Lung (tissue), 12 donors: ENCODE measurements around the gene CARMIL1. TPM values are rescaled to one million over a fixed set of nuclear protein-coding genes. Genes with fewer than 3 reads are reported as not detected.
A peak's percentile ranks its signal among the peaks of the same experiment; 100 is the strongest.

ENCODE experiments used
- ATAC-seq: fragments of 200-7000 bp; cut with Tn5 transposase; one replicate; pipeline ENCODE4 v1.9.1; 2020; ENCODE audit warnings: moderate number of reproducible peaks; ENCODE audit not compliant: insufficient read depth, low FRiP score
- DNase-seq, 3 donors: peaks; one replicate each; pipeline ENCODE4 v3.0.0-alpha.2; 2013 to 2017
- H3K27ac ChIP-seq, 2 donors: one replicate each; pipeline ENCODE4 v1.5.1; 2013; ENCODE audit warnings: mild to moderate bottlenecking in 2 of 2, moderate library complexity in 2 of 2, control low read depth in 1 of 2, inconsistent platforms in 1 of 2, low read depth in 1 of 2, low read length in 1 of 2
- H3K27me3 ChIP-seq, 3 donors: one replicate each; pipeline ENCODE4 v1.5.1; 2013; ENCODE audit warnings: low read length in 2 of 3; ENCODE audit not compliant: control insufficient read depth in 3 of 3, insufficient read depth in 3 of 3
- H3K36me3 ChIP-seq, 4 donors: one replicate each; pipeline ENCODE4 v1.5.1; 2013; ENCODE audit warnings: low read length in 4 of 4, mild to moderate bottlenecking in 1 of 4, moderate library complexity in 1 of 4; ENCODE audit not compliant: control insufficient read depth in 4 of 4, insufficient read depth in 4 of 4
- H3K4me1 ChIP-seq, 5 donors: one replicate each; pipeline ENCODE4 v1.5.1; 2013; ENCODE audit warnings: low read length in 5 of 5, mild to moderate bottlenecking in 2 of 5, moderate library complexity in 1 of 5; ENCODE audit not compliant: control insufficient read depth in 5 of 5, insufficient read depth in 5 of 5
- H3K4me3 ChIP-seq: one replicate; pipeline ENCODE4 v1.5.1; 2013; ENCODE audit warnings: mild to moderate bottlenecking, control low read depth, moderate library complexity
- H3K9ac ChIP-seq, 2 donors: one replicate each; pipeline ENCODE4 v1.5.1; 2013; ENCODE audit warnings: low read length in 2 of 2, control low read depth in 1 of 2; ENCODE audit not compliant: insufficient read depth in 1 of 2
- H3K9me3 ChIP-seq, 4 donors: one replicate each; pipeline ENCODE4 v1.5.1; 2013; ENCODE audit warnings: low read length in 3 of 4, mild to moderate bottlenecking in 1 of 4, moderate library complexity in 1 of 4; ENCODE audit not compliant: control insufficient read depth in 4 of 4, insufficient read depth in 3 of 4
- CTCF ChIP-seq: IDR thresholded peaks from 2 replicates; pipeline ENCODE4 v1.5.1; 2012; ENCODE audit warnings: mild to moderate bottlenecking; ENCODE audit errors: control extremely low read depth, extremely low read depth
- WGBS, 2 donors: extraction: QIAGEN DNeasy Blood & Tissue Kit; methylation state at CpG; one replicate each; pipeline ENCODE4 v1.1.7; 2013; 5-methylcytosine and 5-hydroxymethylcytosine counted together
- polyA plus RNA-seq, 2 donors: library from polyadenylated mRNA; stranded (reverse); fragments of 200-250 nt; gene quantifications; one replicate each; pipeline ENCODE4 v1.2.1, GENCODE V29; 2013
- total RNA-seq, 2 donors: library from RNA; depleted of rRNA in 1 of 2; stranded (reverse); fragments of >200 nt in 1 of 2; gene quantifications; one replicate each; pipeline ENCODE4 v1.2.1, GENCODE V29; 2014 to 2021
- donor health status: control.
- donor health status: control.
- donor health status: Bipolar disorder and iron deficiency.
- donor health status: healthy.
- donor health status: DM: yes; HTN: yes; CAD: no.

The CARMIL1 gene
- total and polyA plus RNA-seq, 4 donors = 8.0 to 38.3 (median 34.9) TPM

- TF ChIP-seq CTCF = no peak
- DNase-seq (peak; percentile 31 to 51 (median 40)), ATAC-seq (no peak)
- WGBS, 2 donors = 59 to 60% methylated on average over 8 of the region's 8 CpGs
- Histone ChIP-seq H3K27me3 (no peaks in the 10 kb centered on the region), H3K27ac (no peak overlapping the region), H3K4me3 (no peak overlapping the region), H3K36me3 (peaks cover 0 to 3% (median 2%) of the 10 kb centered on the region in 4 donors), H3K9ac (no peak overlapping the region), H3K4me1 (peaks cover 0 to 9% (median 5%) of the 10 kb centered on the region in 5 donors), H3K9me3 (no peaks in the 10 kb centered on the region)
These were observed 206.8 kb downstream of the CARMIL1 start for GRCh38 chr6:25485821-25486534.

- Histone ChIP-seq H3K36me3 (peaks cover 0 to 3% (median 2%) of the 10 kb centered on the region in 4 donors), H3K9ac (no peak overlapping the region), H3K4me1 (peaks cover 0 to 9% (median 5%) of the 10 kb centered on the region in 5 donors), H3K27me3 (no peaks in the 10 kb centered on the region), H3K27ac (no peak overlapping the region), H3K9me3 (no peaks in the 10 kb centered on the region), H3K4me3 (no peak overlapping the region)
- no peak for DNase-seq
- WGBS, 2 donors = 49 to 56% methylated on average over 3 of the region's 3 CpGs
- no peak for TF ChIP-seq CTCF
- no peak for ATAC-seq
These were observed 207.4 kb downstream of the CARMIL1 start for GRCh38 chr6:25486550-25486949.

GRCh38 chr6:25487012-25487411 lies 207.8 kb downstream of the CARMIL1 start:
- DNase-seq (no peak), ATAC-seq (no peak)
- H3K9ac ChIP-seq = no peak overlapping the region
- peaks cover 0 to 5% (median 2%) of the 10 kb centered on the region in 4 donors for H3K36me3 ChIP-seq
- no peak overlapping the region for H3K4me3 ChIP-seq
- H3K27ac ChIP-seq = no peak overlapping the region
- TF ChIP-seq CTCF = no peak
- 87 to 88% methylated on average over 5 of the region's 5 CpGs for WGBS, 2 donors
- no peaks in the 10 kb centered on the region for H3K9me3 ChIP-seq
- peaks cover 0 to 9% (median 5%) of the 10 kb centered on the region in 5 donors for H3K4me1 ChIP-seq
- H3K27me3 ChIP-seq = no peaks in the 10 kb centered on the region
